Tongue (tissue), 2 donors: Measurements from ENCODE around the gene EFHC1. TPM values are rescaled to one million over a fixed set of nuclear protein-coding genes. Genes with fewer than 3 reads are reported as not detected.

ENCODE experiments used
- DNase-seq: peaks from one replicate; pipeline ENCODE4 v3.0.0-alpha.2; 2015
- total RNA-seq: library from RNA; depleted of rRNA; stranded (reverse); fragments of >200 nt; gene quantifications from one replicate; pipeline ENCODE4 v1.2.3, GENCODE V29; 2014

The EFHC1 gene
- total RNA-seq, 1 donor from 2014 or later = 26.7 TPM

- DNase-seq = no peak
Observed at GRCh38 chr6:52518279-52518945, 98.3 kb downstream of the EFHC1 start.

GRCh38 chr6:52519618-52520017 is 99.5 kb downstream of the EFHC1 start:
- no peak for DNase-seq

GRCh38 chr6:52522151-52522626 is 102.0 kb downstream of the EFHC1 start:
- no peak for DNase-seq

GRCh38 chr6:52522655-52523054 is 102.5 kb downstream of the EFHC1 start:
- DNase-seq = no peak

GRCh38 chr6:52523378-52524142 is 103.4 kb downstream of the EFHC1 start:
- DNase-seq = no peak

- DNase-seq = no peak
Observed at GRCh38 chr6:52524918-52525317, 104.8 kb downstream of the EFHC1 start.

- DNase-seq = no peak
Observed at GRCh38 chr6:52526634-52527033, 106.5 kb downstream of the EFHC1 start.

- DNase-seq = no peak
Observed at GRCh38 chr6:52527436-52527835, 107.3 kb downstream of the EFHC1 start.

GRCh38 chr6:52529311-52529710 is 109.2 kb downstream of the EFHC1 start:
- no peak for DNase-seq

GRCh38 chr6:52530351-52530750 is 110.2 kb downstream of the EFHC1 start:
- no peak for DNase-seq

GRCh38 chr6:52531396-52531795 is 111.3 kb downstream of the EFHC1 start:
- no peak for DNase-seq

GRCh38 chr6:52531834-52532233 is 111.7 kb downstream of the EFHC1 start:
- DNase-seq = no peak

GRCh38 chr6:52532457-52532856 is 112.3 kb downstream of the EFHC1 start:
- no peak for DNase-seq

- no peak for DNase-seq
Observed at GRCh38 chr6:52533491-52533890, 113.3 kb downstream of the EFHC1 start.

- no peak for DNase-seq
Observed at GRCh38 chr6:52534363-52534762, 114.2 kb downstream of the EFHC1 start.

- DNase-seq = no peak
Observed at GRCh38 chr6:52534966-52535390, 114.8 kb downstream of the EFHC1 start.

- DNase-seq = no peak
Observed at GRCh38 chr6:52535711-52536423, 115.7 kb downstream of the EFHC1 start.

GRCh38 chr6:52536424-52536916 is 116.3 kb downstream of the EFHC1 start:
- no peak for DNase-seq

GRCh38 chr6:52537001-52537753 is 117.0 kb downstream of the EFHC1 start:
- no peak for DNase-seq

- no peak for DNase-seq
Observed at GRCh38 chr6:52538252-52538900, 118.2 kb downstream of the EFHC1 start.

- DNase-seq = no peak
Observed at GRCh38 chr6:52538901-52539354, 118.8 kb downstream of the EFHC1 start.
